GM12864 (cell line): ENCODE measurements around the gene MAD1L1.
"Not testable (repeated sequence)": the region's sequence is repeated elsewhere in the genome, so short reads cannot be mapped to it uniquely, and the experiment has no call there.

ENCODE experiments used
- DNase-seq: peaks from one replicate; pipeline ENCODE4 v3.0.0-alpha.2; 2011; ENCODE audit warnings: low read depth
- H3K4me3 ChIP-seq: 2 replicates; pipeline ENCODE4 v1.5.1; 2011; ENCODE audit warnings: mild to moderate bottlenecking, low read depth, low read length, control low read depth
- CTCF ChIP-seq: IDR thresholded peaks from 2 replicates; pipeline ENCODE4 v1.5.1; 2011; ENCODE audit warnings: low read depth, mild to moderate bottlenecking, moderate library complexity, low read length, control low read depth, inconsistent platforms; ENCODE audit errors: missing control alignments

The MAD1L1 gene

GRCh38 chr7:1842321-1843221 is 390.2 kb downstream of the MAD1L1 start:
- no peak for DNase-seq
- no peak for TF ChIP-seq CTCF
- H3K4me3 ChIP-seq, result no peak overlapping the region

- DNase-seq, H3K4me3 ChIP-seq: not testable (repeated sequence)
Measured at GRCh38 chr7:1841286-1842021, 391.3 kb downstream of the MAD1L1 start.

GRCh38 chr7:1840744-1841143 is 392.0 kb downstream of the MAD1L1 start:
- not testable (repeated sequence) for DNase-seq, H3K4me3 ChIP-seq

- no peak for TF ChIP-seq CTCF
- DNase-seq, result no peak
- no peak overlapping the region for H3K4me3 ChIP-seq
Measured at GRCh38 chr7:1839701-1840100, 393.0 kb downstream of the MAD1L1 start.

GRCh38 chr7:1838911-1839531 is 393.7 kb downstream of the MAD1L1 start:
- H3K4me3 ChIP-seq, DNase-seq: not testable (repeated sequence)

- not testable (repeated sequence) for H3K4me3 ChIP-seq, DNase-seq
Measured at GRCh38 chr7:1838544-1838872, 394.2 kb downstream of the MAD1L1 start.

- not testable (repeated sequence) for DNase-seq, H3K4me3 ChIP-seq
Measured at GRCh38 chr7:1837696-1838543, 394.8 kb downstream of the MAD1L1 start.

GRCh38 chr7:1831933-1832535 is 400.7 kb downstream of the MAD1L1 start:
- DNase-seq, H3K4me3 ChIP-seq: not testable (repeated sequence)

- DNase-seq, H3K4me3 ChIP-seq: not testable (repeated sequence)
Measured at GRCh38 chr7:1831471-1831870, 401.3 kb downstream of the MAD1L1 start.

GRCh38 chr7:1829668-1830067 is 403.1 kb downstream of the MAD1L1 start:
- not testable (repeated sequence) for DNase-seq, H3K4me3 ChIP-seq
